GM18499 (cell line): Measurements from ENCODE around the gene ITPRIPL1.
A peak's percentile ranks its signal among the peaks of the same experiment; 100 is the strongest.
"Not testable (repeated sequence)": the region's sequence is repeated elsewhere in the genome, so short reads cannot be mapped to it uniquely, and the experiment has no call there.

Source experiments
- ATAC-seq: cut with Tn5 transposase; IDR thresholded peaks from one replicate; pipeline ENCODE4 v1.9.1; 2021; ENCODE audit warnings: moderate number of reproducible peaks; ENCODE audit not compliant: insufficient read depth, unreplicated experiment

ITPRIPL1 gene

GRCh38 chr2:96325041-96325883 lies at the start of gene ITPRIPL1:
Gene ITPRIPL1, plus strand, starts transcription at chr2:96325317. Its CDS starts 523 bp downstream, at chr2:96325840.
- ATAC-seq, result no peak

GRCh38 chr2:96276787-96277499 lies 48.2 kb upstream of the ITPRIPL1 start:
- ATAC-seq, result no peak

GRCh38 chr2:96287273-96287856 lies 37.8 kb upstream of the ITPRIPL1 start:
- no peak for ATAC-seq

GRCh38 chr2:96291751-96292150 lies 33.4 kb upstream of the ITPRIPL1 start:
- no peak for ATAC-seq

- ATAC-seq, result not testable (repeated sequence)
Measured at GRCh38 chr2:96294271-96294670, 30.8 kb upstream of the ITPRIPL1 start.

GRCh38 chr2:96296925-96297324 lies 28.2 kb upstream of the ITPRIPL1 start:
- no peak for ATAC-seq

- no peak for ATAC-seq
Measured at GRCh38 chr2:96301865-96302264, 23.3 kb upstream of the ITPRIPL1 start.

GRCh38 chr2:96304606-96305005 lies 20.5 kb upstream of the ITPRIPL1 start:
- no peak for ATAC-seq

GRCh38 chr2:96305091-96305978 lies 19.8 kb upstream of the ITPRIPL1 start, which contains the start of gene SNRNP200:
Gene SNRNP200, minus strand, starts transcription at chr2:96305546. Its CDS starts 109 bp downstream, at chr2:96305437.
- peak; percentile 45 for ATAC-seq

- no peak for ATAC-seq
Measured at GRCh38 chr2:96305979-96306308, 19.2 kb upstream of the ITPRIPL1 start.

- ATAC-seq, result no peak
Measured at GRCh38 chr2:96306370-96306769, 18.7 kb upstream of the ITPRIPL1 start.

GRCh38 chr2:96308248-96308647 lies 16.9 kb upstream of the ITPRIPL1 start:
- no peak for ATAC-seq

- ATAC-seq, result no peak
Measured at GRCh38 chr2:96315005-96315399, 10.1 kb upstream of the ITPRIPL1 start.

- no peak for ATAC-seq
Measured at GRCh38 chr2:96315400-96316071, 9.6 kb upstream of the ITPRIPL1 start.

GRCh38 chr2:96316999-96317398 lies 8.1 kb upstream of the ITPRIPL1 start:
- no peak for ATAC-seq

- ATAC-seq, result no peak
Measured at GRCh38 chr2:96317584-96317997, 7.5 kb upstream of the ITPRIPL1 start.

- ATAC-seq, result no peak
Measured at GRCh38 chr2:96318723-96319122, 6.4 kb upstream of the ITPRIPL1 start.

- no peak for ATAC-seq
Measured at GRCh38 chr2:96319396-96319795, 5.7 kb upstream of the ITPRIPL1 start.

- no peak for ATAC-seq
Measured at GRCh38 chr2:96320326-96320725, 4.8 kb upstream of the ITPRIPL1 start.
